NCI-H2196 (cell line): ENCODE results near the gene BIRC7.

Source experiments
- DNase-seq: peaks from one replicate; lab custom pipeline; 2025; ENCODE audit not compliant: unreplicated experiment; lab: John Stamatoyannopoulos, UW

Gene BIRC7

DNA sequence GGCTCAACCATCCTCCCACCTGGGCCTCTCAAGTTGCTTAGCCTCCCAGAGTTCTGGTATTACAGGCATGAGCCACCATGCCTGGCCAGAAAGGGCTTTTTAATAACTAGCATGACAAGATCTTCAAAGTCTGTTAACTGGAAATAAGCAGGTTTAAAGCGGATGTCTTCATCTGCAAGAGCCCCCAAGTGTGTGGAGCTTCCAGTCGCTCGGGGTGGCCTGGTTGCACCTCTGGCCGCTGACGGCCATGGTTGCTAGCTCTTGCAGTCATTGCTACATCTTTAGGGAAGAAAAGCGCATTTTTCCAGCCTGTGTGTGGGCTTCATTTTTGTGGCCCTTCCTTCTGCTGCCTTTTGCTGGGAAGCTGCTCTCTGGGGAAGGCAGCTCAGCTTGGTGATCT is 44.7 kb downstream of the BIRC7 start:
- no peak for DNase-seq

DNA sequence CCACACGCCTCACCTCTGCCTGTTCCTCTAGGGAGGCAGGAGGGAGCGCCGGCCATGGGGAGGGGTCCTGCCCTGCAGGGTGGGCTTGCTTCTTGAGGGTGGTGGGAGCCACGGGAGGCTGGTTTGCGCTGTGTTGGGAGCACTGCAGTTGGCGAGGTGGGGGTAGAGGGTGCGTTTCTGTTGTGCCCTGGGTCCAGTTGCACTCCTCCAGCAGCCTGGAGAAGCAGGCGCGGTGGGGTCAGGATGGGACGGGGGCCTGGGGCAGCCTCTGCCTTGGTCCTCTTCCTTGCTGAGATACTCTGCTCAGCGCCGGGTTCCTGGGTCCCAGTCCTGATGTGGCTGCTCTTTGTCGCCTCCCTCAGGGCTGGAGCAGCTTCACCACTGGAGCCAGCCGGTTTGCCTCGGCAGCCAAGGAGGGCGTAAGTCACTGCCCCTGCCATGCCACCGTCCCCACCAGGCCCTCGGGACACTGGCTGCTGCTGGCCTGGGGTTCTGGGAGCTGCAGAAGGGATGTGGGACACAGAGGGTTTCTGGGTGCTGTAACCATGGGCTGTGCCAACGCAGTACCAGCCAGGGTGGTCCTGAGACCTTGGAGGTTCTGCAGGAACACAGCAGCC is 45.3 kb downstream of the BIRC7 start:
- peak; percentile 25 for DNase-seq

DNA sequence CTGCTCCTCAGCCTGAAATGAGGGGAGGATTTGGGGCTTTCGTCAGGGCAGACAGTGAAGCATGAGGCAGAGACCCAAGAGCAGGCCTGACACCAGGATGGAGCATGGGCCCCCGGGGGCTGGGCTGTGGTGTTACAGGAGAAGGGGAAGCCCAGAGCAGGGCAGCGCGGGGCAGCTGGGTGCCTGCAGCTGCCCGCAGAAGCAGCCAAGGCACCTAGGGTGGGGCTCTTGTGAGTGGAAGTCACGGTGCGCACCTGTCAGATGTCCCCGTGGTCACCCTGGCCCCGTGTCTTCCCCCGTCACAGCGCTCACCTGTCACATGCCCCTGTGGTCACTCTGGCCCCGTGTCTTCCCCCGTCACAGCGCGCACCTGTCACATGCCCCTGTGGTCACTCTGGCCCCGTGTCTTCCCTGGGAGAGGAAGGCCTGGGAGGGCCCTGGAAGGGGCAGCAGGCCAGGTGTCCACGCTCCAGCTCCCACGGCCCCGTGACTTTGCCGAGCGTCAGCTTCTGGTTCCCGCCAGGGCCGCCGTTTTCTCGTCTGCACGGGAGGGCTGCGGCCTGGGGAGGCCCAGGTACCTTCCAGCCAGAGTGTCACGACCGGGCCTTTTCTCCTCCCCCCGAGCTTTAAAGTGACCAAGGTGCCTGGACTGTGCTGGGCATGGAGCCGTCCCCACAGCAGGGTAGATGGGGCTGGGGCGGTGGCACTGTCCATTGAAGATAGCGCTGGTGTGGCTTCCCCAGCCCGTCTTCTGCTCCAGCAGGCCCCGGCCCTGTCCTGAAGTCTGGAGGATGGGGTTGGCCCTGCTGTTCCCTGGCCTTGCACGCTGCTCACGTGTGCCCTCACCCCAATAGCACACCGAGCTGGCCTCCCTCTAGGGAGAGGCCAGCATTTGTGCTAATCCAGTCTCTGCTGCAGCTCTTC is 46.3 kb downstream of the BIRC7 start:
- no peak for DNase-seq

DNA sequence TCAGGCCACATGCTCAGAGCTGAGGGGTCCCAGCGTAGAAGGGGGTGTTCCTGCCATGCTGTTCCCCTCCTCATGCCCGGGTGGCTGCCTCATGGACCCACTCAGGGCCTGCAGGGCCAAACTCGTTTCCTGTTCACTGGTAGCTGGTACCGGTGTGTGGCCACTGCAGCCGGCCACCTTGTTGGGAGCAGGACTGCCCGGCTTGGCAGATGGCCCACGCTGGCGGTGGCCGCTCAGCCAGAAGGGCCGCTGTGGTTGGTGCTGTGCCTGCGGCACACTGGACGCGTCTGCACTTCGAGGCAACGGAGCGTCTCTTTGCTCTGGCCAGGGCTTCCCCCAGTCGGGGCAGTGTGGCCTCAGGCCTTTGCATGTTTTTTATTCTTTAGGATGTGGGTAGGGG is 47.2 kb downstream of the BIRC7 start:
- DNase-seq = no peak

DNA sequence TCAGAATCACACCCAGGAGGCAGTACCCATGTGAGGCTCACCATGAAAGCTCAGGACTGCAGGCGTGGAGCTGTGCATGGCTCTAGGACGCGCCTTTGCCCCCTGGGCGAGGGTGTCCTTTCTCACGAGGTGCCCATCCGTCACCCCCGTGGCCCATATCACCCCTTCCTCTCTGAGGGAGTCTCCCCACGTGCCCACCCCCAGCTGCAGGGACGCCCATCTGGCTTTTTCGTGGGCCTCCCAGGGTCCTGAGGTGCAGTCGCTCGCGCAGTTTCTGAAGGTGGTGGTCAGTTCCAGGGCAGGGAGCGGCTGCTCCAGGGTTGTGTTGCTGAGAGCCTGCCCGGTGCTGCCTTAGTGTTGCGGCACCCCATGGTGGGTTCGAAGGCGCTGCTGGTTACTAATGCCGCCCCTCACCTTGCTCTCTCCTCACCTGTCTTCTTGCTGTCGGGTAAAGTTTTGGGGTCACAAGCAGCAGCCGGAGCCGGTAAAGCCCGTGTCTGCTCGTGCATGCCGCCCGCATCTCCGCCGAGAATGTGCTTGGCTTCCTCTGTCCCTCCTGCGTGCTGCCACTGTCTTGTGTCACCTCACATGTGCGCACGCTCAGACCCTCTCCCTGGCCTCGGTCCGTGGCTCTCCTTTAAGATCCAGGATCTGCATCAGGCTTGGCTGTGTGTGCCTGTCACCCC is 47.8 kb downstream of the BIRC7 start:
- DNase-seq = no peak

DNA sequence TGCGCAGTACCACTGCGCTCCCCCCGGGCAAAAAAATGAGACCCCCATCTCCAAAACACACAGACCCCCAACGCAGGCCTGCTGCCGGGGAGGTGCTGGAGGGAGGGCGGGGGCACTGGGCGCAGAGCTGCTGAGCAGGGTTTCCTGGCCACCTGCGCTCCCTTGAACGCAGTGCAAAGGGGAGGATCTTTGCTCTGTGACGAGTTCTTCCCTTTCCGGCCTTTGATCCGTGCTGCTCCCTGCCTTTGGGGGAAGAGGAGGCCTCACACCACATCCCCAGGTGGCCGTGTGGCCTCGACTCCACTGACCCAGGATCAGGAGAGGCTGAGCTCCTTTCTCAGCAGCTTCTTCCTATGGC is 48.4 kb downstream of the BIRC7 start:
- no peak for DNase-seq

DNA sequence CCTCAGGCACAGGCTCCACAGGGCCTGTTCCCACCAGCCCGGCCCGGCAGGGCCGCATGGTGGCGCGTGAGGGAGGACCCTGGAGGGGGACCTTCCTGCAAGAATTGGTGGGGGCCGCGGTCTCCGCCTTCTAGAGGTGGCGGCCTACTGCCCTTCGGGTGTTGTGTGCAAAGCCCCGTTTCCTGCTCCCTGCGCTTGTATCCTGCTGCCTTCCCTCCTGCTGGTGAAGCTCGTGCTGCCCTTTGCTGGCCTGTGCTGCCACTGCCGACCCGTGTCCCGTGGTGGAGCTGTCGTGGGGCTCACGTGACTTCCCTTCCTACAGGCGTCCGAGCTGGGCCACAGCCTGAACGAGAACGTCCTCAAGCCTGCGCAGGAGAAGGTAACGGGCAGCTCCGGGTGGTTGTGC is 48.8 kb downstream of the BIRC7 start:
- DNase-seq = no peak

DNA sequence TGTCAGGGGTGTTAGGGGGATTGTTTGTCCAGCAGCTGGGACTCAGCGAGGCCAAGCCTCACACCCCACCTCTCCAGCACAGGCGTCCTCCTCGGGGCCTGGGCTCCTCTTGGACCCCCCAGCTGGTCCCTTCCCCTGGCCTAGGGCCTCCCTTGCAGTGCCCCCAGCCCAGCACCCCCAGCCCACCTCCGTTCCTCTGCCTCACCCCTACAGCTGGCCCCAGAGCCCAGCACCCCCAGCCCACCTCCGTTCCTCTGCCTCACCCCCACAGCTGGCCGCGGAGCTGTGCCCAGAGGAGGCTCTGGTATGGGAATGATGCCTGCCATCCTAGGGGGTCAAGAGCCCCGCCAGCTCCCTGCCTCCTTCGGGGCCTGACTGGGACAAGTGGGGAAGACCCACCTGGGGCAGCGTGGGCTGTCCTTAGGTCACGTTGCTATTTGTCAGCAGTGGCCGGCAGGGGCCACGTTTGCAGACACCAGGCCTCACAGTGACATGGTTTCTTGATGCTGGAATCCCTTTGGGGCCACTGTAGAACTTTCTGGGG is 49.3 kb downstream of the BIRC7 start:
- DNase-seq = no peak

DNA sequence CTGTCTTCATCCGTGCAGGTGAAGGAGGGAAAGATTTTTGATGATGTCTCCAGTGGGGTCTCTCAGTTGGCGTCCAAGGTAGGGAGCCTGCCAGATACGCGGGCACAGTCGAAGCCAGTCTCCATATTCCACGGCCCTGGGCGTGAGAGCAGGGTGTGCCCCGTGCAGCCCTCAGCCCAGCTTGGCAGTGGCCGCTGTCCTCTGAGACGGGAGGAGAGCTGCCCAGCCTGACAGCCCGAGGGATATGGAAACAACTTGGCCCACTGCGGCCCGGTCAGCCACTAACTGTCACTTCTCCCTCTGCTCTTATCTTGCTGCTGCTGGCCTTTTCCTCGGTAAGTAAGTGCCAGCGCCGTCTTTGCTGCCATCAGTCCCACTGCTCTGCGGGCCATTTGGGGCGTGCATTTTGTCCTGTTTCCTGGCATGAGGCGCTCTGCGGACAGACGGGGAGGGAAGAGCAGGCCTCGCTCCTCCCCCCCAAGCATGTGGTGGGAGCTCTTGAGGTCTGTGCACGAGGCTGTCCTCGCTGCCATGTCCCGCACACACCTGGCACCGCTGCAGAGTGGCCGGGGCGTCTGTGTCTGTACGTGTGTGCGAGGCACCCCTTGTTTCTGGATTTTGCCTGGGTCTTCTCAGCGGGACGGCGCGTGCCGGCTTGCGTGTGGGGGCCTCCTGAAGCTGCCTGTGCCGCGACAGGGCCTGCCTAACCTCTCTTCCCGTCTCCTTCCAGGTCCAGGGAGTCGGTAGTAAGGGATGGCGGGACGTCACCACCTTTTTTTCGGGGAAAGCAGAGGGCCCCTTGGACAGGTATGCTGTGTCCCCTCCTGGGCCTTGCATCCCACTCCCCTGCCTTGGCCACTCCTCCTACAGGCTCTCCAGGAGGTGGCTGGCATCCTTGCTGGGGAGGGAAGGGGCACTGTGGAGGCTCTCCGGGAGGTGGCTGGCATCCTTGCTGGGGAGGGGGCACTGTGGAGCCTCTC is 50.2 kb downstream of the BIRC7 start:
- DNase-seq = no peak

DNA sequence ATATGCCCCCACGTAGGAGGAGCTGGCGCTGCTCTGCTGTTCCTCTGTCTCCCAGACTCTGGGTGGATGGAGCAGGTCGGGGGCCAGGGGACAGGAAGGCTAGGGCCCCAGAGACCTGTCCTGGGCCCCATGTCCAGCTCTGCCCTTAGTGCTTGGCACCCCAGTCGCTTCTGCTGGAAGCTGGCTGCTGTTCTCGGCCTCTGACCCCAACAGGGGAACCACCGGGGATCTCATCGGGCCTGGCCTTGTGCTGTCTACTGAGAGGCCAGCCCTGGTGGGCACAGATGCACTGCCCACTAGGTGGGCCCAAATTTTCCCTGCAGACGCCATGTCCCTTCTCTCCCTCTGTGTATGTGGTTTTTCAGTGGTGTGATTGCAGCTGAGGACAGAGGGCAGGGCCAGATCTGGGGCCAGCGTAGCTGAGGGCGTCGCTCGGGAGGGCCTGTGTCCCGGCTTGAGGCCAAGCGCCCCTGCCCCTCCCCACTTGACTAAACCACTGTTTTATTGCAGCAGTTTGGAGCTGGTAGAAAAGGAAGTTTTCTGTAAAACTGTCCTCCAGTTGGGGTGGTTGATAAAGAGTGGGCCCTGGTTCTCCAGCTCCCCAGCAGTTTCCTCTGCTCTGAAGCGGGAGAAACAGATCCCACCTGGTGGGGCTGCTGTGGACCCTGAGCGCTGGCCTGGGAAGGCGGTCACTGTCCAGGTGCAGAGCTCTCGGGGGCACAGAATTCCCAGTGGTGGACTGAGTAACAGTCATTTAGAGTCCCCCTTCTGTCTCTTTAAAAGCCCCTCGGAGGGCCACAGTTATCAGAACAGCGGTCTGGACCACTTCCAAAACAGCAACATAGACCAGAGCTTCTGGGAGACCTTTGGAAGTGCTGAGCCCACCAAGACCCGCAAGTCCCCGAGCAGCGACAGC is 51.3 kb downstream of the BIRC7 start:
- DNase-seq = no peak

DNA sequence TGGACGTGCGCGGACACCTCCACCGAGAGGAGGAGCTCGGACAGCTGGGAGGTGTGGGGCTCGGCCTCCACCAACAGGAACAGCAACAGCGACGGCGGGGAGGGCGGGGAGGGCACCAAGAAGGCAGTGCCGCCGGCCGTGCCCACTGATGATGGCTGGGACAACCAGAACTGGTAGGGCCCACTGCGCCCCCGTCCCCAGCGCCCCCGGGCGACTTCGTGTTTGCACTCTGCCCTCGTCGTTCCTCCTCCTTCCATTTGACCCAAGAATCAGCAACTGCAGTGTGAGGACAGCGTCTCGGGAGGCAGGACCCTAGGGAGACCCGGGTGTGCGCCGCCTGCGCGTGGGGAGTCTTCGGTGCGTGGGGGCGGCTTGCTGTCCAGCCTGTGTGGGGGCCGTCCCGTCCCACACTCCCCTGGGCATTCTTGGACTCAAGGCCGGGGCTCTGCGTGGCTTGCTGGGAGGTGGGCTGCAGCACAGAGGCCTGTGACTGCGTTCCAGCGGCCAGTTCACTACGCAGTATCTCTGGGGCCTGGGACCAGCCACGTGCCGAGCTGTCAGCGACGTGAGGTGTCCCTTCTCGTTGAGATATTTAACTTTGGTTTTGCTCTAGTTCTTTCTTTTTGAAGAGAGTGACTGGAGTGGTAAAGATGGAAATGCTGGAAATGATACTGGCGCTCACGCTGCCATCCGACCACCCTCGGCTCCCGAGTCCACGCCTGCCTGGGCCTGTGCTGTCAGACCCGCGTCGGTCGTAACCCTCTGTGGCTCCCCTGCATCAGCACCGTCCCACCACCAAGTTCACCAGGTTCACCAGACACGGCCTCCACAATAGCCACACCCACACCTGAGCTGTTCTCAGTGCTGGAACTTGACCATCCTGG is 52.2 kb downstream of the BIRC7 start:
- DNase-seq = no peak

DNA sequence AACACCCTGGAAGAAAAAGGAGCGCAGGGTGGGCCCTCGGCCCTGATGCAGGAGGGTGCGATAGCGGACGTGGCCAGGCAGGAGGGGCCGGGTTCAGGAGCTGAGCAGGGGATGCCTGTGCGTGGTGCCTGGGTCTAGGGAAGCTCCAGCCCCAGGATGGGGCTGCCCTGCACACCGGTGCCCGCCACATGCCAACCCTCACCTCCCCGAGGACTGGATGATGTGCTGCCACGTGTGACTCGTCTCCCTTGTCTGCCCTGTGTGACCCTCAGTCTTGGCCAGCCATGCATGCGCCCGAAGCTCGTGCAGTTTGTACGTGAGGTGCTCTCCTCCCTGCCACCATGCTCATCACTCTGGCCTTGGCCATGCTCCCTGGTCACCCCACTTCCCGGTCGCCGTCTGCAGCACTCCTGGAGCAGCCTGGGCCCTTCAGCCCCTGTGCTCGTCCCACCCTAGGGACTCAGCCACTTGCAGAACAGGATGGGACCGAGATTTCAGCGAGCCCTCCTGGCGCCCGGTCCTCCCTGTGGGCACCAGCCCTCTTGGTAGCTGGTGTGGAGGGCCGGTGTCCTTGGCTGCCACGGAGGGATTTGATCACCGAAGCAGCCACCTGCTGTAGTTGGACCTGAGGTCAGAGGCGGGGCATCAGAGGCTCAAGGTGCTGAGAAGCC is 53.0 kb downstream of the BIRC7 start:
- DNase-seq = no peak

DNA sequence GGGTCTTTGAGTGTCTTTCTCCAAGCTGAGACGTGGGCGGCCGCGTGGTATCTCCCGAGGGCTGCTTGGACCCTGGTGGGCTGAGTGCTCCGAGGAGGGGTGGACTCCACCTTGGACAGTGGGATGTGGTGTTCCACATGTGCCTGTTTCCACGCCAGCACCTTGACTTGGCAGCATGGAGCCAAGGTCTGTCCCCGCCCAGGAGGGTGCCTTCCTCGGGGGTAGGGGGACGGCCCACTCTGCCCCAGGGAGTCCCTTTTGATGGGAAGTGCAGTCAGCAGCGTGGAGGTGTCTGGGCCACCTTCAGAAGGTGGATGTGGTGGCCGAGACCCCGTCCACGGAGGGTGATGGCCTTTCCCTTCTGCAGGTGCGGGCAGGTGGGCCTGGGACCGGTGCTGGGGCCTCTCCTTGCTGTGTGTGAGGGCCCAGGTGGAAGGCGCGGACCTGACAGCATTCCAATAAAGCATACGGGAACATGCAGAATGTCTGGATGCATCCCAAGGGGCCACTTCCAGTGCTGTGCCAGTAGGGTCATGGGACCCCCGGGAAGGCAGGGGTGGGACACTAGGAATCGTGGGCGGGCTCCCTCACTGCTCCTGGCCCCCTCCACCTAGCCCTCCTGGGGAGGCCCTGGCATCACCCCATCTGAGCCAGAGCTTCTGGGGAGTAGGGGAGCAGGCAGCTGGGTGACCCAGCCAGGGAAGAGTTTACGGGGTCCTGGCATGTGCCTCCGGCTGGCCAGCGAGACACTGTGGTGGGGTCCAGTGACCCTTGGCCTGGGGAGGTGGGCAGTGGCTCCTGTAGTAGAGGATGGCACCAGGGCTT is 53.8 kb downstream of the BIRC7 start:
- no peak for DNase-seq
